ENCODE measurements around the gene MUC4. TPM values are rescaled to one million over a fixed set of nuclear protein-coding genes. Genes with fewer than 3 reads are reported as not detected.

Gene MUC4
- total RNA-seq, 6 experiments from 2014 or later, result not detected

DNA sequence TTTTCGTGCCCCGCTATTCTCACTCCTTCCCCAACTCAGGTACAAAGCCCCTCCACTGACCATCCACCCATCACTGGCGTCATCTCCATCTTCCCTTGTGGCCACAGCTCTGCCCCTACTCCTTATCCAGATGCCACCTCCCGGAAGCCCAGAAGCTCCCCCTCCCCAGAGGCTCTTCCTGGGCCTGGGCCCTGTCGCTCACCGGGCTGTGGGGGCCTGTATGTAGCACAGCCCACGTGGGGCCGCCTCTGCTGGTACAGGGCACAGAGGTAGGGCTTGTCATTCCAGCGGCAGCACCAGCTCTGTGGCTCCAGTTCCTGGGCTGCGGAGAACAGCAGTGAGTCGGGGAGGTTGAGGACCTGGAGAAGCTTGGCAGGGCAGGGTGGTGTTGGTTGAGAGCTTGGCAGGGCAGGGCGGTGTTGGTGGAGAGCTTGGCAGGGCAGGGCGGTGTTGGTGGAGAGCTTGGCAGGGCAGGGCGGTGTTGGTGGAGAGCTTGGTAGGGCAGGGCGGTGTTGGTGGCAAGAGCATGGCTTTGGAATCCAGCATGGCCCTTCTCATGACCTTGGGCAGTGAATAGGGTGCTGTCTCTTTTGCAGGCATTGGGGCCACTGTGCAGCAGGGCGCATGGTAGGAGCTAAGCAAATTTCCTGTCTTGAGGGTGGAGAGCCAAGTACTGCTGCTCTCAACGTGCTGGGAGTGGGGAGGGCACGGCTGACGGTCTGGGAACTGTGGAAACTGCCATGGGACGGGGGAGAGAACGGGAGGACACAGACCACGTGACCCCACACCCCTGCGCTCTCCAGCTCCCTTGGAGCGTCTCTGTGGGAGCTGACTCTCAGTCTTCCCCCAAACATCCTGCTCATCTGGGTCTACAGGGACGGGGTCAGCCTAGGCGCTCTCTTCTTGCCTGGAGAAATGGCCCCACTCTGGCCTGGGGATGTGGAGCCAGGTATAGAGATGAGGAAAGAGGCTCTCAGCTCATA, 47.6 kb downstream of the MUC4 start:
- H3K4me1 Mint-ChIP-seq (ENCODE audit: low read depth), result no peaks in the 10 kb centered on the region
- H3K27me3 Mint-ChIP-seq (ENCODE audit: insufficient read depth), result peaks cover 26% of the 10 kb centered on the region
- H3K36me3 Mint-ChIP-seq (ENCODE audit: low read depth), result no peaks in the 10 kb centered on the region
- no peak for TF ChIP-seq CTCF (IDR thresholded peaks at IDR 0.05)
- DNase-seq, result no peak
- no peak overlapping the region for H3K27ac Mint-ChIP-seq
- H3K9me3 Mint-ChIP-seq, result peaks cover 6% of the 10 kb centered on the region; the same call in 1 of the 2 replicates
- H3K4me3 Mint-ChIP-seq, result no peak overlapping the region

DNA sequence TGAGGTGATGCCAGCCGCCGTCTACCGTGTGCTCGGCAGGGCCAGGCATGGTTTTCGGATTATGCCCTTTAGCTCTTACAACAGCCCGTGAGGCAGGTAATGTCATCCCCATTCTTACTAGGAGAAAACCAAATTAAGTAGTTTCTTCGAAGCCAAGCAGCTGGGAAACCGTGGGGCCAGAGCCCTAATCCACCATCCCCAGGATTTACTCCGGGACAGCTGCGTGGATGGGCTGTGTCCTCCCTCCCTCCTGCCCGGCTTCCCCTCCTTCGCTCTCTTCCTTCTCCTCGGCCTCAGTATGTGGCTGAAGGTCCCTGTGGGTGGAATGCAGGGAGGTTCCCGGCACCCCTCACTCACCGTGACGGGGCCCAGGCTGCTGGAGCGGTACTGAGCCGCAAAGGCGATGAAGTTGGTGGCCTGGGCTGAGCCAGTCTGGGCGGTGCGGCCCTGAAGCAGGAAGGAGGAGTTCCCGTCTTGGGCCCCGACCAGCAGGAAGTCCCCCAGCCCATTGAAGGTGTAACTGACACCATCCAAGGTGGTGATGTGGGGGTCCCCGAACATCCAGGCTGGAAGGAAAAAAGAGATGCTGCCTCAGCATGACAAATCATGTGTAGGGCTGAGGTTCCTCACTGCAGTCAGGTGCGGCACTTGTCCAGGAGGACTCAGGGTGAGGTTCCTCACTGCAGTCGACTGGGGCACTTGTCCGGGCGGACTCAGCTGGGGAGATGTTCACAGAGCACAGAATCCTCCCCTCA, 48.5 kb downstream of the MUC4 start:
- Mint-ChIP-seq H3K27ac (no peak overlapping the region), H3K4me3 (no peak overlapping the region), H3K27me3 (ENCODE audit: insufficient read depth) (peaks cover 31% of the 10 kb centered on the region)

DNA sequence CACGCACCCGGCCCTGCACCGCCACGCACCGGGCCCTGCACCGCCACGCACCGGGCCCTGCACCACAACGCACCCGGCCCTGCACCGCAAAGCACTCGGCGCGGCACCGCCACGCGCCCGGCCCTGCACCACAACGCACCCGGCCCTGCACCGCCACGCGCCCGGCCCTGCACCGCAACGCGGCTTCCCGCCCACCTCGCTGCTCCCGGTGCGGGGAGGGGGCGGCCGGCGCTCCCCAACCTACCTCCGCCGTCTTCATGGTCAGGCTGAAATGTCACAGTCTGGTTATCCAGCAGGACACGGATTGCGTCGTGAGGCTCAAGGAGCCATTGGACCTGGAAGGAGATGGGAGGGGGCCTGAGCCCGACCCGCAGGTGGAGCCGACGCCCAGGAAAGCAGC, 49.1 kb downstream of the MUC4 start:
- Mint-ChIP-seq H3K9me3 (peaks cover 6% of the 10 kb centered on the region; the same call in 1 of the 2 replicates), H3K4me3 (no peak overlapping the region), H3K4me1 (ENCODE audit: low read depth) (no peaks in the 10 kb centered on the region; the same call in 1 of the 2 replicates), H3K36me3 (ENCODE audit: low read depth) (no peaks in the 10 kb centered on the region), H3K27me3 (ENCODE audit: insufficient read depth) (peaks cover 34% of the 10 kb centered on the region), H3K27ac (no peak overlapping the region)
- no peak for DNase-seq
- TF ChIP-seq CTCF (IDR thresholded peaks at IDR 0.05), result no peak

More for the DNA sequence above, 48.5 kb downstream of the MUC4 start:
- Mint-ChIP-seq H3K36me3 (ENCODE audit: low read depth) (no peaks in the 10 kb centered on the region), H3K4me1 (ENCODE audit: low read depth) (no peaks in the 10 kb centered on the region), H3K9me3 (peaks cover 6% of the 10 kb centered on the region; the same call in 1 of the 2 replicates)
- no peak for DNase-seq
- TF ChIP-seq CTCF (IDR thresholded peaks at IDR 0.05), result no peak

DNA sequence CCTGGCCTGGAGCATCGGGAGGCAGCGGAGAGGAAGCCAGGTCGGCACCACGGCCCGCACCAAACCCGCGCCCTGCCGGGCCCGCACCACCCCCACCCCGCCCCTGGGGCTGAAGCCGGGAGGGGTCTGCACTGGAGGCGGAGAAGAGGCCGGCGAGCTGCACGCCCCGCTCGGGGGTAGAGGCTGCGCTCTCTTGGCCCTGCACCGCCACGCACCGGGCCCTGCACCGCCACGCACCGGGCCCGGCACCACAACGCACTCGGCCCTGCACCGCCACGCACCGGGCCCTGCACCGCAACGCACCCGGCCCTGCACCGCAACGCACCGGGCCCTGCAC, 49.5 kb downstream of the MUC4 start:
- Mint-ChIP-seq H3K27me3 (ENCODE audit: insufficient read depth) (peaks cover 38% of the 10 kb centered on the region), H3K36me3 (ENCODE audit: low read depth) (no peaks in the 10 kb centered on the region), H3K27ac (no peak overlapping the region), H3K4me3 (no peak overlapping the region), H3K4me1 (ENCODE audit: low read depth) (no peaks in the 10 kb centered on the region; the same call in 1 of the 2 replicates), H3K9me3 (peaks cover 6% of the 10 kb centered on the region; the same call in 1 of the 2 replicates)
- no peak for DNase-seq
- TF ChIP-seq CTCF (IDR thresholded peaks at IDR 0.05), result no peak

GRCh38 chr3:195761567-195762248, 50.0 kb downstream of the MUC4 start:
- Mint-ChIP-seq H3K4me1 (ENCODE audit: low read depth) (no peaks in the 10 kb centered on the region; the same call in 1 of the 2 replicates), H3K27me3 (ENCODE audit: insufficient read depth) (peaks cover 41% of the 10 kb centered on the region)
- TF ChIP-seq CTCF (IDR thresholded peaks at IDR 0.05), result no peak

More at GRCh38 chr3:195761567-195762248, 50.0 kb downstream of the MUC4 start:
- no peak overlapping the region for H3K27ac Mint-ChIP-seq
- no peak for DNase-seq
- no peak overlapping the region for H3K4me3 Mint-ChIP-seq
- H3K36me3 Mint-ChIP-seq (ENCODE audit: low read depth), result no peaks in the 10 kb centered on the region
- H3K9me3 Mint-ChIP-seq, result peaks cover 3% of the 10 kb centered on the region; the same call in 1 of the 2 replicates
